Inflammatory macrophage (primary cell): ENCODE data around the gene SPATC1L.
"Not testable (repeated sequence)": the region's sequence is repeated elsewhere in the genome, so short reads cannot be mapped to it uniquely, and the experiment has no call there.

Experiments
- DNase-seq, 2 donors: peaks; one replicate each; pipeline ENCODE4 v3.0.0-alpha.2; 2020 to 2022

SPATC1L gene

DNA sequence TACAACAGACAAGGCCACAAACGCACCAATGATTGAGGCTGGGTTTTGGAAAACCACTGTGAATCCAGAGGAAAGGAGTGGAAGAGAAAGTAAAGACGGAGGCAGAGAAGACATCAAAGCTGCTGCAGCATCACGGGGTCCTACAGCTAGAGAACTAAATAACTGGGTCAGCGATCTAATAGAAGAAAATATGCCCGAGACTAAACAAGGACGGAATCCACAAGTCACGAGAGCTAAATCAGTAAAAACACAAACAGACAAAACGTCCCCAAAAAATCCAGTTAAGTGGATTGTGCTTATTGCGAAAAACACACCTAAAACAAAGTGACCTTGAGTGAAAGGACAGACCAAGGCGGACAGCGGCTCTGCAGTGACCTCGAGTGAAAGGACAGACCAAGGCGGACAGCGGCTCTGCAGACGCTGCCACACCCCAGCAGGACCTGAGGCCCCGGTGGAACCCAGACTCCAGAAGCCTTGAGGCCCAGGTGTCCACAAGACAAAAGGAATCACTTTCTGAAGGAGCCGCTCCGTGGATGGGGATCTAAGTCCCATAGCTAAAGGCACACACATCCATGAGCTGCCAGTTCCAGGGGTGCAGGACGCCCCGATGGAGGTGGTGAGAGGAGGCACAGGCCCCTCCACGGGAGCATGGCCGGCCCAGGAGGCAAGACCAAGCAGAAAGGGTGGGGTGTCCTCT, 34.9 kb downstream of the SPATC1L start:
- DNase-seq: no peak

DNA sequence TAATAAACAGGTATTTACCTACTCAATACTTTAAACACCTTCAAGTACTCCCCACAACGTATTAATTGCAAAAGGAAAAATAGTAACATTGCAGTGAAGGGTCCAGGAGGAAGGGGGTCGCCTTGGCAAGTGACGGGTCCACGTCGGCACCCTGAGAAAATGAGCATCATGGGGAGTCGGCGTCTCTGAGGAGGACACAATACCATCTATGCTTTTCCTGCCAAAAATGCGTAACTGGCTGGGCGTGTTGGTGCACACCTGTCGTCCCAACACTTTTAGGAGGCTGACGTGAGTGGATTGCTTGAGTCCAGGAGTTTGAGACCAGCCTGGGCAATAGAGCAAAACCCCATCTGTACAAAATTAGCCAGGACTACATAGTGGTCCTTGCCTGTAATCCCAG, 36.2 kb downstream of the SPATC1L start:
- DNase-seq: no peak

DNA sequence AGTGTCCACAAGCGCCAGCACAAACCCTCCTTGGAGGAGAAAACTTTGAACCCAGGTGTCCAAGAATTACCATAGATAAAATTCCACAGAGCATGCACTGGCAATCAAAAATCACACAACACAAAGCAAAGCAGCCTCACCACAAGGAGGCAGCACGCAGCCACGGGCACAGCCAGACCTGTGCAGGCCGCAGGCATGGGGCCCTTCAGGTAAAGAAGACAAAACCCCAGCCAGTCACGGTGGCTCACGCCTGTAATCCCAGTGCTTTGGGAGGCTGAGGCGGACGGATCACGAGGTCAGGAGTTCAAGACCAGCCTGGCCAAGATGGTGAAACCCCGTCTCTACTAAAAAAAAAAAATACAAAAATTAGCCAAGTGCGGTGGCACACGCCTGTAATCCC, 36.8 kb downstream of the SPATC1L start:
- DNase-seq: peak in 1 of 2 donors; percentile 23

DNA sequence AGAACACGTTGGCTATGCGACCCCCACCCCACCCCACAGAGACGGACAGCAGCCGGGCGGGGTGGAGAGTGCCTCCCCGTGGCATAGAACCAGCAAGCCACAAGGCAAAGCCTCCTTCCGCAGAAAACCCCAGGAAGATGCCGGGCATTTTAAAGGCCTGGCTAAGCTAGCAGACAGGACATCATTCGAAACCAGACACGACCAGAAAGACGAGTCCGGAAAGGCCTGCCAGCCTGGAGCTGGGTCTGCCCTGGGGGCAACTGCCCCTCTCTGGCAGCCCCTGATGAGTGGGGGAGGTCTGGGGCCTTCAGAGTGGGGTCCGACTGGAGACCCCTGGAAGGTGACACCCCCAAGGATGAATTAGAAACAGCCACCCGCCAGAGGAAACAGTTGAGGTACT, 37.4 kb downstream of the SPATC1L start:
- DNase-seq: no peak

DNA sequence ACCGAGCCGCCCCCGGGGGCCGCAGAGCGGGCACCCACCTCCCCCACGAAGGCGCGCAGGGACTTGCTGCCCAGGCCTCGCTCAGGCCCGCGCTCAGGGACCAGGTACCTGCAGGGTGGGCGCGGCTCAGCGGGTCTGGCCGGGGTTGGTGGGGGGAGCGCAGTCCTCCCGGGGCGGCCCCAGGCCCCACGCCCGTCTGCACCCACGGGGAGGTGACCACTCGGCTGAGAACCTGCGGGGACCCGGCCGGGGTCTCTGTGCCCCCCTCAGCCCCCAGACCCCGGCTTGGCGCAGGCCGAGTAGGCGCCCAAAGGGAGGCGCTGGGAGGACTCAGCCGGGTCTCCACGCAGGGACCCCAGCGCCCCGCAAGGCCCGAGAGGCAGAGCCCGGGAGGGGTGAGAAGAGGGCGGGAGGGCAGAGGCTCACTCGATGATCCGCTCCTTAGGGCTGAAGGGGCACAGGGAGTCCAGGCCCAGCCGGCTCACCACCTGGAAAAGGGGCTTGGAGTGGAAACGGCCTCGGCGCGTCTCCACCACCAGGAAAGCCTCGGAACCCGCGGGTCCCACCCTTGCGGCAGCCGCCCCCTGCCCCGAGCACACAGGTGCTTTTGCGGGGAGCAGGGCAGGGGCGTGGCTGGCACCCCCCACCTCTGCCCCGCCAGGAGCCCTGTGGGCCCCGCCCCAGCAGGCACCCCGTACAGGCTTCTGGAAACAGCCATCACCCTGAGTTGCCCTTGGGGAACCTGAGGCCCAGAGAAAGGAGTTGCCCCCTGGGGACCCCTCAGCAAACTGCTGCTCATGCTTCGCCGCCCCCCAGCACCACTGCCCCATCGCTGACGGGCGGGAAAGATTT, 38.2 kb downstream of the SPATC1L start:
- DNase-seq: no peak

DNA sequence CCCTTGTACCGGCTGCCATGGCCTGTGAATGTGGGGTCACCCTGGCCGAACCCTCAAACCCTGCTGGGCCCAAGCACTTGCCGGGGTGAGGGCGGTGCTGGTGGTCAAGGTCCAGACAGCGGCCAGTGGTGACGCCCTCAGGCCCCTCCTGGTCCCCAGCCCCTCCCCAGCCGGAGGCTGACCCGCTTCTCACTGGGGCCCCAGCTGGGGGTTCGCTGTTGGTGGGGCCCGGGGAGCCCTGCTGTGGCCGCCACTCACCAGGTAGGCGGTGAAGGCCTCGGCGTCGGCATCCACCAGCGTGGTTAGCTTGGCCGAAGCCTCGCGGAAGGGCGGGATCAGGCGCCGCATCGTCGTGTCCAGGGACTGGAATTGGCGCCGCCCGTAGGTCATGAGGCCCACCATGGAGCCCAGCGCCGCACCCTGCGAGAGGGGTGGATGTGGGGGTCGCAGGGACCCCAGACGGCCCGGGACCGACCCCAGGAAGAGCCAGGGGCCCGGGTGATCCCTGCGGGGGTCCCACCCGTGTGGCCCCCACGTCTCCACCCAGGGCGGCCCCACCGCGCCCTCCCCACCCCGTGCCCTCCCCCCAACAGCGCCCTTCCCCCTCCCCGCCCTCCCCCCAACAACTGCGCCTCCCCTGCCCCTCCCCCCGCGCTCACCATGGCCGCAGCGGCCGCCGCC, 39.0 kb downstream of the SPATC1L start:
- no peak for DNase-seq

DNA sequence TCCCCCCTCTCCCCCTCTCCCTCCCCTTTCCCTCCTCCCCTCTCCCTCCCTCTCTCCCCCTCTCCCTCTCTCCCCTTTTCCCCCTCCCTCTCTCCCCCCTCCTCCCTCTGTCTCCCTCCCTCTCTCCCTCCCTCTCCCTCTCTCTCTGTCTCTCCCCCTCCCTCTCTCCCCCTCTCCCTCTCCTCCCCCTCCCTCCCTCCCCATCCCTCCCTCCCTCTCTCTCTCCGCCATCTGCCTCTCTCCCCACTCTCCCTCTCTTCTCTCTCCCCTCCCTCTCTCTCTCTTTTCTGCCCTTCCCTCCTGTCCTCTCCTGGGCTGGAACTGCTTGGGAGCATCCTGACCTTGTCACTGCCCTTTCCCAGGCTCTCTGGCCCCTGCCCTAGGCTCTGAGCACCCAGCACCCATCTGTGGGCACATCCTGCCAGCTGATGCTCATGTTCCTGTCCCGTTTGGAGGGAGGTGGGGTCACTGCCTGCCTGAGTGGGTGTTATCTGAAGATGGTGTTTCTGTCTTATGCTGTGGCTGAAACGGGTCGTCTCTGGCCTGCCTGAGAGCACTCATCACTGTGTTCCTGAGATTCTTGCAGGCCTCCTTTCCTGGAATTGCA, 39.7 kb downstream of the SPATC1L start:
- DNase-seq: no peak

DNA sequence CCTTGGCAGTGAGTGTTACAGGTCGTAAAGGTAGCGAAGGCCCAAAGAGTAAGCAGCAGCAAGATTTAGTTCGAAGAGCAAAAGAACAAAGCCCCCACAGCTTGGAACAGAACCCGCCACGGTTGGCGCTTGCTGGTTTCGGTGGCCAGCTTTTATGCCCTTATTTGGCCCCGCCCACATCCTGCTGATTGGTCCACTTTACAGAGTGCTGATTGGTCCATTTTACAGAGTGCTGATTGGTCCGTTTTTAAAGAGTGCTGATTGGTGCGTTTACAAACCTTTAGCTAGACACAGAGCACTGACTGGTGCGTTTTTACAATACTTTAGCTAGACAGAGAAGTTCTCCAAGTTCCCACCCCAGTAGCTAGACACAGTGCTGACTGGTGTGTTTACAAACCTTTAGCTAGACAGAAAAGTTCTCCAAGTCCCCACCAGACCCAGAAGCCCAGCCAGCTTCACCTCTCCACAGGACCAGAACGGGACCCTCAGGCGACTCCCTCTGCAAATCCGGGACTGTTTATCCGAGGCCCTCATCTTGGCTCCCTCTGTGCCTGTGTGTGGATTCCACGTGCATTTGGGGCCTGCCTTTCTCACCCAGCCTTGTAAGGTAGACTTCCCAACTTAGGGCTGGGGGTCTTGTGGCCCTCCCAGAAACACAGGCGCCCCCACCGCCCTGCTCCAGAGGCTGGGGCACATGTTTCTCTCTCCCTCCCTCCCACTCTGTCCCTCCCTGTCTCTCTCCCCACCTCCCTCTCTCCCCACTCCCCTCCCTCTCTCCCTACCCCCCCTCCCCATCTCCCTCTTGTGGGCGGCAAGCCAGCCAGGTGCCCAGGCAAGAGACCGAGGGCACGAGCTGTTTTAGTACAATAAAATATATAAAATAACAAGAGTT, 41.4 kb downstream of the SPATC1L start:
- DNase-seq: no peak

DNA sequence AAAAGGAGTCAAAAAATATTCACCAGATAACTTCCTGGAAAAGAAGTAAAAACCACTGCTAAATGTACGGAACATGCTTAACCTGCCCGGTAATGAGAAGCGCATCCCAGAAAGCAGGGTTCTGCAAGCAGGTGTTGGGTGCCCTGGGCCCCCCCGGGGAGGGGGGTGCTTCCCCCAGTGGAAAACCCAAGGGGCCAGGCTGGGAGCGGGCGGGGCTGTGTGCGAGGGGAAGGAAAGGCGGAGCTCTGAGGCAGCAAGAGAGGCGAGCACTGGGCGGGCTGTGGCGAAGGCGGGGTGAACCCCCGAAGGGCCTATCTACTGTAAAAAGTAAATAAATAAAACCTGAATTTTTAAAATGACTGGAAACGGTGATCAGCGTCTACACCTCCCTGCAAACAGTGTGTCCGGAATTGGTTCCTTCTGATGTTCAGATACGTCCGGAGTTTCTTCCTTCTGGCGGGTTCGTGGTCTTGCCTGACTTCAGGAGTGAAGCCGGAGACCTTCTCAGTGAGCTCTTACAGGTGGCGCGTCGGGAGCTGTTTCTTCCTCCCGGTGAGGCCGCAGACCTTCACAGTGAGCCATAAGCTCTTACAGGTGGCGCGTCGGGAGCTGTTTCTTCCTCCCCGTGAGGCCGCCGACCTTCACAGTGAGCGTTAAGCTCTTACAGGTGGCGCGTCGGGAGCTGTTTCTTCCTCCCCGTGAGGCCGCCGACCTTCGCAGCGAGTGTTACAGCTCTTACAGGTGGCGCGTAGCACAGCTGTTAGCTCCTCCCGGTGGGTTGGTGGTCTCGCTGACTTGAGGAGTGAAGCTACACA, 42.3 kb downstream of the SPATC1L start:
- DNase-seq: no peak

DNA sequence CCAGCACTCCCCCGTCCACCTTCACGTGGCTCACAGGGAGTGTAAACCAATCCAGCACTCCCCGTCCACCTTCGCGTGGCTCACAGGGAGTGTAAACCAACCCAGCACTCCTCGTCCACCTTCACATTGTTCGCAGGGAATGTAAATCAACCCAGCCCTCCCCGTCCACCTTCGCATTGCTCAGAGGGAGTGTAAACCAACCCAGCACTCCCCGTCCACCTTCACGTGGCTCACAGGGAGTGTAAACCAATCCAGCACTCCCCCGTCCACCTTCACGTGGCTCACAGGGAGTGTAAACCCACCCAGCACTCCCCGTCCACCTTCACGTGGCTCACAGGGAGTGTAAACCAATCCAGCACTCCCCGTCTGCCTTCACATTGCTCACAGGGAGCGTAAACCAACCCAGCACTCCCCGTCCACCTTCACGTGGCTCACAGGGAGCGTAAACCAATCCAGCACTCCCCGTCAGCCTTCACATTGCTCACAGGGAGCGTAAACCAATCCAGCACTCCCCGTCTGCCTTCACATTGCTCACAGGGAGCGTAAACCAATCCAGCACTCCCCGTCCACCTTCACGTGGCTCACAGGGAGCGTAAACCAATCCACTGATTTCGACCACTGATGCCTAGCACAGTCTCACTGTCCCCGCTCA, 43.8 kb downstream of the SPATC1L start:
- not testable (repeated sequence) for DNase-seq

DNA sequence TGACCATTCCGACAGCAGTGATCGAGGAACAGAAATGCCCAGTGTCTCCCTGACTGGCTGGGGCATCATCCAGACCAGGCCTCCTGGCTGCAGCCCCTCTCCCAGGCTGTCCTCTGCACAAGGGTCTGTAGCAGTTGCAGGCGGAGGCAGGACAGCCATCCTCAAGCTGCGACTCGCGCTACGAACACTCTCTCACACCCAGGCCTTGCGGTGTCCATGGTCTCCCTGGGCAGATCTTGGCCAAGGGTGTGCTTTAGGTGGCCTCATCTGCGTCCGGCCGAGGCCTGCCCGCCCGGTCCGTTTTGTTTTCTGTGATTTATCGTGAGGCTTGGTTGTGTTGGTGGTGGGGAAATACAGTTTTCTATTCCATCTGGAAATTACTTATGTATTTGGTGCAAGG, 44.6 kb downstream of the SPATC1L start:
- DNase-seq: no peak

DNA sequence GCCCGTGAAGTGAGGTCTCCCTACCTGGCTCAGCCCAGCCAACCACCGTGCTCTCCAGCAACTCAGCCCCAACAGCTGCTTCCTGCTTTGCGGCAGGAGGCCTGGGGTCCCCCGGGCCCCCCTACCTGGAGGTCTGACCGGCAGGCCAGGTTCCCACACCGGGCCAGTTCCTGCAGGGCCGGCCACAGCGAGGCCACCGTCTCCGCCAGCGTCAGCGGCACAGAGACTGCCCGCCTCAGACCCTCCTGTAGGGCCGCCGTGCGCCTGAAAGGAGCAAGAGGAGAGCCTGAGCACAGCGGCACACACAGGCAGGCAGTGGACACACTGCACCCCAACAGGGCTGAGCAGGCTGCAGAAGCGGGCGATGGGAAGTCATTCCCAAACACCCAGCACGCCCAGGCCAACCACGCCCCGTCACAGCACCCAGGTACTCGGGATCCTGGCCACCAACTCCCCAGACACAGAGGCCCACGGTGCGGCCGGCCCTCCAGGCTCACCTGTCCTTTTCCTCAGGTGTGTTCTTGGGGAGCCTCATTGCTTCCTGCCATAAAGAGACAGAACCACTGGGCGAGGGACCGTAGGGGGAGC, 45.8 kb downstream of the SPATC1L start:
- no peak for DNase-seq

DNA sequence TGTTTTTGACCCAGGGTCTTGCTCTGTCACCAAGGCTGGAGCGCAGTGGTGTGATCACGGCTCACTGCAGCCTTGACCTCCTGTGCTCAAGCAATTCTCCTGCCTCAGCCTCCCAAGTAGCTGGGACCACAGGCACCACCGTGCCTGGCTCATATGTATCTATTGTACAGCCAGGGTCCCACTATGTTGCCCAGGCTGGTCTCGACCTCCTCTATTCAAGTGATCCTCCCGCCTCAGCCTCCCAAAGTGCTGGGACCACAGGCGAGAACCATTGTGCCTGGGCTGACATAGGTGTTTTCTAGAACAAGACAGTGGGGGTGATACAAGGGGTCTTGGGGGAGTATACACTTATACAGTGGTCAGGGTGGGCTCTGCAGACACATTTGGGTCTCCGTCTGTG, 46.4 kb downstream of the SPATC1L start:
- DNase-seq: no peak

DNA sequence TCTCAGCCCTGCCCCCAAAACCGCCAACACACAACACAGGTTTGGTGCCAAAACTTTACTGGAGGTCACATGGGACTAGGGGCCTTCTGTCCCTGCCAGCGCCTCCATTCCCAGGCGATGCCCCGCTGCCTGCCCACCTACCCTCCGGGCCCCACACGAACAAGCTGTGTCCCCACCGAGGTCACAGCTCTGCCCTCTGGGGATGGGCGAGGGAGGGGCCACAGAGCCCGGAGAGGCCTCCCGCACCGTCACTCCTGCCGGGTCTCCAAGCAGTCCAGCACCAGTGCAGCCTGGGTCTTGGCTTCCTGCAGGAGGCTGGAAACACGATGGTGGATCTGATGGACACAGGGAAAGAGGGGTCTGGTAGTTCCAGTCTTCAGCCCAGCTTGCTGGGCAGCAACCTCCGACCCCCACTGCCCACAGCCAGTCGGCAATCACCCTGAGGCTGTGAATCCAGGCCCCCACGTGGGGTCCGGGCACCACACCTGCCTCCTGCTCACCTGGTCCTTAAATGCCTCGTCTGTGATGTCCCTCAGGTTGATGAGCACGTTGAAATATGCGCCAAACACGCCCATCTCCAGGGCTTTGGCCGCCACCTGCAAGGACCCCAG, 47.4 kb downstream of the SPATC1L start:
- DNase-seq: no peak

DNA sequence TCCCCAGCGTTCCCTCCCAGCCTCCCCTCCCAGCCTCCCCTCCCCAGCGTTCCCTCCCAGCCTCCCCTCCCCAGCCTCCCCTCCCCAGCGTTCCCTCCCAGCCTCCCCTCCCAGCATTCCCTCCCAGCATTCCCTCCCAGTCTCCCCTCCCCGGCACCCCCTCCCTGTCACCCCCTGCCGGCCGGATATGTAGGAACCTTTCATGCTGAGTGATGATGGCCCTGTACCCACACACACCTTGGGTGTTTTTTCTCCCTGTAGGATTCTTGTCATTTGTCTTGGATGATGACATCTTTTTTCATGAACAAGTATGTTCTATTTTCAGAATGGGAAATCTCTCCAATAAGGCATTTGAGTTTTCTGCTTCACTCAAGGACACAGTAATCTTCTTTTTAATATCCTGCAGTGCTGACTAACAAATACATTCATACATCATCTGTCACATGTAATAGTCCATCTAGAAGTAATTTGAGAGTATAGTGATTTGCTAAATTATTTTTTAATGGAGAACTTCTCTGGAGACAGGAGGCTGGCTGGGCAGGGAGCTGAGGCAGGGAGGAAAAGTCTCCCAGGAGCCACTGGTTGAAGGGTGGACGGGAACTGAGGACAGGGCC, 48.4 kb downstream of the SPATC1L start:
- DNase-seq: no peak

DNA sequence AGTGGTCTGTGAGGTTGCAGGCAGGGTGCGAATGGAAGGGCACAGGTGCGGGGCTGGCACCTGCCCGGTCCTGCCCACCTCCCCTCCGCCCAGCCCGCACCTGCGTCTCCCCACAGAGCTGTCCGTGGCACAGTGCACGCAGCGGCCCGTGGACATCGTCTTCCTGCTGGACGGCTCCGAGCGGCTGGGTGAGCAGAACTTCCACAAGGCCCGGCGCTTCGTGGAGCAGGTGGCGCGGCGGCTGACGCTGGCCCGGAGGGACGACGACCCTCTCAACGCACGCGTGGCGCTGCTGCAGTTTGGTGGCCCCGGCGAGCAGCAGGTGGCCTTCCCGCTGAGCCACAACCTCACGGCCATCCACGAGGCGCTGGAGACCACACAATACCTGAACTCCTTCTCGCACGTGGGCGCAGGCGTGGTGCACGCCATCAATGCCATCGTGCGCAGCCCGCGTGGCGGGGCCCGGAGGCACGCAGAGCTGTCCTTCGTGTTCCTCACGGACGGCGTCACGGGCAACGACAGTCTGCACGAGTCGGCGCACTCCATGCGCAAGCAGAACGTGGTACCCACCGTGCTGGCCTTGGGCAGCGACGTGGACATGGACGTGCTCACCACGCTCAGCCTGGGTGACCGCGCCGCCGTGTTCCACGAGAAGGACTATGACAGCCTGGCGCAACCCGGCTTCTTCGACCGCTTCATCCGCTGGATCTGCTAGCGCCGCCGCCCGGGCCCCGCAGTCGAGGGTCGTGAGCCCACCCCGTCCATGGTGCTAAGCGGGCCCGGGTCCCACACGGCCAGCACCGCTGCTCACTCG, 52.2 kb downstream of the SPATC1L start:
- no peak for DNase-seq

DNA sequence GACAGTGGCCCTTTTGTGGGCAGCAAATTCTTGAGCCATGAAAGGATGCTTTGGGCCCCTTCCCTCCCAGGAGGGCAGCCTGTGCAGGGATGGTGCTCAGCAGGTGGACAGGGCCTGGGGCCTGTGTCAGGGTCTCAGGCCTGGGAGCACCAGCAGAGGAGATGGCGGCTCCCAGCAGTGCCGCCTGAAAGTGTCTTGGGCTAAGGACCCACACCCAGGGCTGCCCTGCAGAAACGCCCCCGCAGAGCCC, 52.7 kb downstream of the SPATC1L start:
- DNase-seq: no peak

DNA sequence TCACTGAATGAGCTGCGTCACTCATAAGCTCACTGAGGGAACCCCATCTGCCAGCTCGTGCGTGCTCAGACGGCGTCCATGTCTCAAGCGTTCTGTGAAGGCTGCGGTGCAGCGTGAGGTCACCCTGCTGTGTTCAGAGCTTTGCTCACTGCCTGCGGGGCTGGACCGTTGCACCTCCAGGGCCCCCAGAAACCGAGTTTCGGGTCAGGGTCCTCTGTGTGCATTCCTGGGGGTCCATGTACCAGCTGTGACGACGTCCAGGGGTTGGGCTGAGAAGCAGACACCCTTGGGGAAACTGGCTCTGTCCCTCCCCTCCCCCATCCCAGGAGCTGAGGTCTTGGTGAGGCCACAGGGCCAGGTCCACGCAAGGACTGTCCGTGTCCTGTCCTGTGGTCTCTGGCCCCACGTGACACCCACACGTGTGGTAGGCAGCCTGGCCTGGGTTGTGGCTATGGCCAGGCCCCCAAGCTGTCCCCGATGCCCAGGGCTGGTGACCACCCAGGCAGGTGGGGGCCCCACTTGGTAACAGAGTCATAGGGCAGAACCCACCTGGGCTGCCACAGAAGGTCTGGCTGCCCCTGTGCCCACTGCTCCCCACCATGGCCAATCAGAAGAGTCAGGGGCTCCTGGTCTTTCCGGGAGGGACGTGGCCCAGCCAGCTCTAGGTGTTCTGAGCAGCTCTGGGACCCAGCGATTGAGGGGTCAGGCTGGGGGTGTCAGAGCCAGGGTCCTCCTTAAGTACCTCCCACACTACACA, 53.2 kb downstream of the SPATC1L start:
- DNase-seq: no peak
